GM12878 (cell line): ENCODE results near the gene REPIN1. TPM values are rescaled to one million over a fixed set of nuclear protein-coding genes. Genes with fewer than 3 reads are reported as not detected.

Experiments used
- ATAC-seq: fragments of 200-7000 bp; cut with Tn5 transposase; 3 replicates; pipeline ENCODE4 v1.9.1; 2020; ENCODE audit warnings: mild to moderate bottlenecking, moderate library complexity
- BruUV-seq: library from RNA; stranded (reverse); fragments of 400-500 nt; replicated peaks from 2 replicates; lab custom pipeline; 2021; lab: Mats Ljungman, UMichigan
- CTCF ChIA-PET: fragments of 300-600 bp; sonication (Branson Sonifier 250); formaldehyde crosslinking; extraction: SDS; loops from one replicate; lab custom pipeline; 2021; ENCODE audit warnings: inconsistent platforms; lab: Yijun Ruan, JAX
- POLR2A ChIA-PET: fragments of 350-600 bp; formaldehyde crosslinking; extraction: SDS; loops from one replicate; lab custom pipeline; 2021; ENCODE audit warnings: inconsistent platforms; lab: Charles Lee
- RAD21 ChIA-PET: fragments of 300-600 bp; sonication (Branson Sonifier 250); formaldehyde crosslinking; loops from one replicate; lab custom pipeline; 2023; ENCODE audit warnings: antibody characterized with exemption; ENCODE audit not compliant: unreplicated experiment; lab: Charles Lee
- SMC1A ChIA-PET: fragments of 300-600 bp; sonication (Branson Sonifier 250); formaldehyde crosslinking; loops from one replicate; lab custom pipeline; 2023; ENCODE audit not compliant: unreplicated experiment, uncharacterized antibody; lab: Charles Lee
- DNase-seq: peaks from one replicate; pipeline ENCODE4 v3.0.0-alpha.2; 2011; ENCODE audit warnings: low read depth, low spot score
- FAIRE-seq: peaks from 3 replicates; lab custom pipeline; 2011; peaks lifted over from hg19 to GRCh38; lab: Jason Lieb, UNC
- H2AFZ ChIP-seq: 2 replicates; pipeline ENCODE4 v1.6.0; 2011; ENCODE audit warnings: low read depth, low read length, control low read depth; ENCODE audit not compliant: control insufficient read depth
- H3K27ac ChIP-seq: 2 replicates; pipeline ENCODE4 v1.5.1; 2011; ENCODE audit warnings: control low read depth; ENCODE audit not compliant: control insufficient read depth, insufficient read depth
- H3K27me3 ChIP-seq, 2 experiments: replicated peaks in 1 of 2; 2 replicates each; pipeline versions ENCODE4 v1.6.0 to v1.6.1; 2011; ENCODE audit warnings: low read length in 1 of 2; ENCODE audit not compliant: control insufficient read depth in 2 of 2, insufficient read depth in 2 of 2
- H3K36me3 ChIP-seq, 2 experiments: 2 replicates each; pipeline ENCODE4 v1.5.1; 2011; ENCODE audit warnings: low read length in 1 of 2; ENCODE audit not compliant: control insufficient read depth in 2 of 2, insufficient read depth in 2 of 2
- H3K4me1 ChIP-seq: 2 replicates; pipeline ENCODE4 v1.6.1; 2011; ENCODE audit warnings: mild to moderate bottlenecking, low read length, moderate library complexity, mixed read lengths; ENCODE audit not compliant: control insufficient read depth, insufficient read depth
- H3K4me2 ChIP-seq: 2 replicates; pipeline ENCODE4 v1.6.0; 2011; ENCODE audit warnings: control low read depth; ENCODE audit not compliant: control insufficient read depth, insufficient read depth
- H3K4me3 ChIP-seq: fragments of 200-600 bp; sonication (generic); 2 replicates; pipeline ENCODE4 v1.5.1; 2016
- H3K79me2 ChIP-seq: 2 replicates; pipeline ENCODE4 v1.6.0; 2011; ENCODE audit warnings: low read length; ENCODE audit not compliant: control insufficient read depth, insufficient read depth
- H3K9ac ChIP-seq: 2 replicates; pipeline ENCODE4 v1.8.0; 2011; ENCODE audit warnings: low read length, control low read depth, mixed read lengths; ENCODE audit not compliant: control insufficient read depth, insufficient read depth
- H3K9me3 ChIP-seq: replicated peaks from 3 replicates; pipeline ENCODE4 v1.5.1; 2011; ENCODE audit warnings: mild to moderate bottlenecking, low read length; ENCODE audit not compliant: control insufficient read depth, insufficient read depth
- H4K20me1 ChIP-seq: 2 replicates; pipeline ENCODE4 v1.6.0; 2011; ENCODE audit not compliant: control insufficient read depth, insufficient read depth
- HDAC6 ChIP-seq: fragments of 200-600 bp; sonication (generic); IDR thresholded peaks from one replicate; pipeline ENCODE4 v1.8.0; 2017; ENCODE audit warnings: antibody characterized with exemption; ENCODE audit not compliant: unreplicated experiment
- POLR2A ChIP-seq: IDR thresholded peaks from 2 replicates; pipeline ENCODE4 v1.6.1; 2011; ENCODE audit warnings: low read depth, mild to moderate bottlenecking, low read length
- POLR2AphosphoS5 ChIP-seq: IDR thresholded peaks from 2 replicates; pipeline ENCODE4 v1.6.1; 2011; ENCODE audit warnings: mild to moderate bottlenecking, low read length, inconsistent platforms
- WGBS: methylation state at CpG from one replicate; pipeline ENCODE4 v1.1.6; 2016; ENCODE audit warnings: low lambda C conversion rate; ENCODE audit not compliant: insufficient replicate concordance, insufficient coverage; ENCODE audit errors: missing lambda C conversion rate; 5-methylcytosine and 5-hydroxymethylcytosine counted together
- in situ Hi-C: fragments of 300-500 bp; cut with MboI; formaldehyde crosslinking; loops from 9 replicates; pipeline ENCODE4 v1.14.3; 2018; ENCODE audit warnings: mixed read lengths
- intact Hi-C: fragments of 100-400 bp; cut with micrococcal nuclease; formaldehyde crosslinking; loops from one replicate; pipeline ENCODE4 v1.14.2; 2022; ENCODE audit not compliant: unreplicated experiment
- polyA plus RNA-seq, 11 experiments: library from polyadenylated mRNA; depleted of rRNA in 4 of 11; unstranded in 6 of 11; stranded (reverse) in 5 of 11; fragments of >200 nt; fragmentation: Nextera tagmentation in 4 of 11; fragmentation: Illumina TruSeq in 1 of 11; extraction: Ambion mirVana in 4 of 11; extraction: Trizol in 1 of 11; gene quantifications; 1 replicate in 1 of 11; 2 replicates in 10 of 11; pipeline versions ENCODE4 v1.2.1 to v1.2.3, GENCODE V29; 2011 to 2016; ENCODE audit warnings: inconsistent platforms in 2 of 11, missing spikeins in 2 of 11, low read depth in 1 of 11
- total RNA-seq, 4 experiments: library from RNA; depleted of rRNA in 3 of 4; stranded (reverse); fragments of >200 nt in 3 of 4; fragmentation: Illumina TruSeq in 1 of 4; extraction: Trizol in 1 of 4; gene quantifications; 2 replicates each; pipeline versions ENCODE4 v1.2.1 to v1.2.3, GENCODE V29; 2013 to 2021
- TF ChIP-seq, protein P1 (sequence below): IDR thresholded peaks from 2 replicates; pipeline ENCODE4 v1.6.1; 2011; ENCODE audit warnings: low read depth, low read length, improper control_type of control experiment, borderline replicate concordance

The REPIN1 gene
- total and polyA plus RNA-seq, 10 of the 15 experiments (the other 5 are each of a cell fraction or from before 2014, with no cell fraction given) = 5.1 to 172 (median 76.9) TPM

DNA sequence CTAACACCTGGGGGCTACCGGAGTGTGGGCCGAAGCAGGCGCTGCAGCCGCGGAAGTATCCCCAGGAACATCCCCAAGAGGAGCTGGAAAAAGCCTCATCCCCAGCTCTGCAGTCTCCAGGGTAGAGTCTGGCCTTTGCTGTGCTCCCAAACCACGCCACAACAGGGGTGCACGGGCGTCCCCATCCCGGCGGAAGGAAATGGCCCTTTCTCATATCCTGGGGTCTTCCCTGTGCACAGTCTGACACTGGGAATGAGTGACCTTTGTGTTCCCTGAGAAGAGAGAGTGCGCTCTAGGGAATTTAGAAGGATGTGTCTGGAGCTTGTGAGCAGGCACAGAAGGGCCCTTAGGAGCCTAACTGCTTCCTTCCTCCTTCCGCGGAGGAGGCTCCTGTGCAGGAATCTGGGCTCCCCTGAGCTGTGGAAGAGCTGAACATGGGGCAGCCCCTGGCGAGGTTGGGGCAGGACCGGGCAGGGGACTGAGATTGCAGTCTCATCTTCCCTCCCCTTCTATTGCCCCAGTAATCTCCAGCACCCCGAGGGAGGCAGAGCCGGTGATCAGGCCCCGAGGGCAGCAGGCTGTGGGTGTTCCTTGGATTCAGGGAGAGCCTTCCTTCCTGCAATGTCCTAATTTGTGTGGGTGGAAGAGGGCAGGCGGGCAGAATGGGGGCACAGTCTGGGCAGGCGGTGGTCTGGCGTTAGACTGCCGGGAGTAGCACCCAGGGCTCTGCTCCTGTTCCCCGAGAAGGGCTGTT, 1.3 kb downstream of the REPIN1 start (continued):
- TF ChIP-seq, protein P1, sequence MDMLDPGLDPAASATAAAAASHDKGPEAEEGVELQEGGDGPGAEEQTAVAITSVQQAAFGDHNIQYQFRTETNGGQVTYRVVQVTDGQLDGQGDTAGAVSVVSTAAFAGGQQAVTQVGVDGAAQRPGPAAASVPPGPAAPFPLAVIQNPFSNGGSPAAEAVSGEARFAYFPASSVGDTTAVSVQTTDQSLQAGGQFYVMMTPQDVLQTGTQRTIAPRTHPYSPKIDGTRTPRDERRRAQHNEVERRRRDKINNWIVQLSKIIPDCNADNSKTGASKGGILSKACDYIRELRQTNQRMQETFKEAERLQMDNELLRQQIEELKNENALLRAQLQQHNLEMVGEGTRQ = no peak

DNA sequence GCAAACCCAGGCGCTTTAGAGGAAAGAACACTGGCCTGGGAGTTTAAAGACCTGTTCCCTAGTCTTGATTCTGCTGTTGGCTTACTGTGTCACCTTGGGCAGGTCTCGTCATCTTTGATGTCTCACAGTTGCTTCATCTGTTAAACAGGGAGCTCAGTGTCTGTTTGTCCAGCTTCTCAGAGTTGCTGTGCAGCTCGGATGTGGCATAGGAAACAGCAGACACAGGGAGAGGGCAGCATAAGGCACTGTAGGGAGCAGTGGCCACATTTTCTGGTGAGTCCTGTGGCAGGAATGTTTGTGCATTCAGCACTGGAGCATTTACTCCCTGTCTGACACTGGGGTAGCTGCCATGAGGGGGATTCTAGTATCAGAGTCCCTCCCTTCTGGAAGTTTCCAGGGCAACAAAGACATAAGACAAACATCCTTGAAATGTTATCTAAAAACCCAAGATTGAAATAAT, 2.0 kb downstream of the REPIN1 start:
- no peak for DNase-seq
- in situ Hi-C loops = no loop called here
- Histone ChIP-seq H3K36me3 (peaks cover 17 to 20% of the 10 kb centered on the region in 2 experiments), H3K9ac (peak overlapping the region; percentile 99), H3K4me1 (peaks cover 36% of the 10 kb centered on the region), H4K20me1 (no peaks in the 10 kb centered on the region; the same call in 1 of the 2 replicates), H3K4me2 (peak overlapping the region; percentile 99), H2AFZ (no peak overlapping the region), H3K4me3 (peak overlapping the region; percentile 96; the same call in 1 of the 2 replicates), H3K79me2 (peaks cover 69% of the 10 kb centered on the region), H3K9me3 (no peaks in the 10 kb centered on the region), H3K27ac (peak overlapping the region; percentile 97), H3K27me3 (no peaks in the 10 kb centered on the region)
- no peak for FAIRE-seq
- ChIA-PET RAD21 (interaction anchor here (1.3 to 5.3 kb wide), 8 partner anchors 7 to 67 kb away, joined by 3 to 45 read pairs (median 15); a partner anchor contains a TSS), CTCF (interaction anchor here (0.9 to 7.7 kb wide), 7 partner anchors 7 to 84 kb away, joined by 3 to 70 read pairs (median 10); a partner anchor contains a TSS), SMC1A (interaction anchor here (0.6 to 5.6 kb wide), 9 partner anchors 7 to 507 kb away, joined by 3 to 41 read pairs (median 7); a partner anchor contains a TSS), POLR2A (interaction anchor here (0.6 to 4.9 kb wide), 7 partner anchors 10 to 63 kb away, joined by 3 to 46 read pairs (median 10); a partner anchor contains a TSS)
- ATAC-seq = no peak
- intact Hi-C loops = no loop called here
- no TSS peak for BruUV-seq
- TF ChIP-seq POLR2A (peak; percentile 3; the same call in 1 of the 2 replicates), POLR2AphosphoS5 (0 out of 2 replicates have a peak, but pooled peaks have one; percentile 1), HDAC6 (no peak)
- WGBS = 95% methylated on average over 3 of the region's 3 CpGs
